ENCODE results near the gene AGR3.
A peak's percentile ranks its signal among the peaks of the same experiment; 100 is the strongest.

Gene AGR3

GRCh38 chr7:16881844-16882243 lies at the start of gene AGR3:
TSS of gene AGR3 (minus strand) at chr7:16881983. CDS start at chr7:16878618, 3,365 bp downstream.
- FAIRE-seq = no peak

- no peak for FAIRE-seq
These were observed 49.2 kb upstream of the AGR3 start for GRCh38 chr7:16930946-16931345.

- FAIRE-seq = no peak
These were observed 47.5 kb upstream of the AGR3 start for GRCh38 chr7:16929146-16929762.

GRCh38 chr7:16926861-16927260 lies 45.1 kb upstream of the AGR3 start:
- no peak for FAIRE-seq

- no peak for FAIRE-seq
These were observed 44.5 kb upstream of the AGR3 start for GRCh38 chr7:16926283-16926682.

- FAIRE-seq = no peak
These were observed 43.8 kb upstream of the AGR3 start for GRCh38 chr7:16925609-16926008.

- FAIRE-seq = no peak
These were observed 41.2 kb upstream of the AGR3 start for GRCh38 chr7:16923019-16923418.

GRCh38 chr7:16921644-16922257 lies 40.0 kb upstream of the AGR3 start:
- FAIRE-seq = no peak

- FAIRE-seq = no peak
These were observed 39.4 kb upstream of the AGR3 start for GRCh38 chr7:16921151-16921550.

- FAIRE-seq = no peak
These were observed 37.7 kb upstream of the AGR3 start for GRCh38 chr7:16919440-16919839.

GRCh38 chr7:16918288-16918895 lies 36.6 kb upstream of the AGR3 start:
- FAIRE-seq = peak; percentile 83

GRCh38 chr7:16916738-16917137 lies 35.0 kb upstream of the AGR3 start:
- no peak for FAIRE-seq

GRCh38 chr7:16916105-16916639 lies 34.4 kb upstream of the AGR3 start:
- FAIRE-seq = no peak

- FAIRE-seq = no peak
These were observed 33.6 kb upstream of the AGR3 start for GRCh38 chr7:16915405-16915804.

- FAIRE-seq = no peak
These were observed 33.0 kb upstream of the AGR3 start for GRCh38 chr7:16914771-16915170.

- FAIRE-seq = no peak
These were observed 31.9 kb upstream of the AGR3 start for GRCh38 chr7:16913643-16914042.

- no peak for FAIRE-seq
These were observed 30.8 kb upstream of the AGR3 start for GRCh38 chr7:16912540-16912939.

- no peak for FAIRE-seq
These were observed 26.8 kb upstream of the AGR3 start for GRCh38 chr7:16908561-16908960.

GRCh38 chr7:16905300-16906044 lies 23.7 kb upstream of the AGR3 start:
- FAIRE-seq = no peak

- no peak for FAIRE-seq
These were observed 22.3 kb upstream of the AGR3 start for GRCh38 chr7:16904076-16904475.

- FAIRE-seq = no peak
These were observed 18.5 kb upstream of the AGR3 start for GRCh38 chr7:16900209-16900768.

GRCh38 chr7:16891874-16892643 lies 10.3 kb upstream of the AGR3 start:
- FAIRE-seq = no peak

All from G401.6 (cell line).